Measurements from ENCODE around the gene MRPL49. TPM values are rescaled to one million over a fixed set of nuclear protein-coding genes. Genes with fewer than 3 reads are reported as not detected.

The MRPL49 gene
- total and polyA plus RNA-seq, 9 of the 15 experiments (the other 6 are each of a cell fraction or from before 2014, with no cell fraction given): 74.3 to 132 (median 91.2) TPM

- TF ChIP-seq CUX1 (CRISPR knock-in tag; IDR thresholded peaks at IDR 0.05) (no peak), ZNF699 (CRISPR knock-in tag; IDR thresholded peaks at IDR 0.05; ENCODE audit: insufficient replicate concordance) (no peak), CREBBP (IDR thresholded peaks at IDR 0.05; ENCODE audit: low read depth, low read length) (no peak), ZNF586 (CRISPR knock-in tag; conservative IDR thresholded peaks at IDR 0.05) (no peak), YY1 (IDR thresholded peaks at IDR 0.05; ENCODE audit: borderline replicate concordance in 1 of 3, control insufficient read depth in 1 of 3, extremely low read depth in 1 of 3, insufficient read depth in 3 of 3, insufficient read length in 1 of 3, insufficient replicate concordance in 2 of 3, low read depth in 1 of 3, low read length in 2 of 3) (peak in 1 of 3 experiments; percentile 65), BDP1 (IDR thresholded peaks at IDR 0.05; ENCODE audit: insufficient read depth, insufficient read length) (no peak), ZNF23 (CRISPR knock-in tag; IDR thresholded peaks at IDR 0.05) (no peak), ARNT (IDR thresholded peaks at IDR 0.05) (no peak), ATF6 (CRISPR knock-in tag; IDR thresholded peaks at IDR 0.05) (0 out of 2 replicates have a peak, but pooled peaks have one; percentile 29), PHF21A (IDR thresholded peaks at IDR 0.05; ENCODE audit: borderline replicate concordance, low read depth) (no peak), ZNF449 (CRISPR knock-in tag; IDR thresholded peaks at IDR 0.05) (no peak), ZNF184 (CRISPR knock-in tag; IDR thresholded peaks at IDR 0.05) (no peak), HDAC1 (IDR thresholded peaks at IDR 0.05) (peak in 1 of 2 experiments; percentile 73; a peak in 2 of 4 replicates), BHLHE40 (IDR thresholded peaks at IDR 0.05; ENCODE audit: low read length) (no peak), ZNF551 (CRISPR knock-in tag; IDR thresholded peaks at IDR 0.05) (no peak), SNIP1 (IDR thresholded peaks at IDR 0.05; ENCODE audit: low read depth) (no peak), USF1 (CRISPR knock-in tag; IDR thresholded peaks at IDR 0.05) (no peak), LARP7 (IDR thresholded peaks at IDR 0.05) (no peak)
Observed at GRCh38 chr11:65112546-65113360, 9.4 kb upstream of the MRPL49 start (continued).
